ENCODE measurements around the gene MAST1.
"Not testable (repeated sequence)": the region's sequence is repeated elsewhere in the genome, so short reads cannot be mapped to it uniquely, and the experiment has no call there.

The MAST1 gene

GRCh38 chr19:12801466-12802266 lies 36.6 kb upstream of the MAST1 start, which contains the start of the genes PRDX2 and THSD8:
Gene PRDX2, minus strand, starts transcription at chr19:12801800. Its CDS starts 539 bp downstream, at chr19:12801261.
Gene THSD8, plus strand, starts transcription at chr19:12802069. Its CDS starts 3 bp downstream, at chr19:12802072.
- peak; percentile 54 for DNase-seq

GRCh38 chr19:12802267-12803106 lies 35.8 kb upstream of the MAST1 start:
- no peak for DNase-seq

- DNase-seq: no peak
Observed at GRCh38 chr19:12804051-12804450, 34.3 kb upstream of the MAST1 start.

DNA sequence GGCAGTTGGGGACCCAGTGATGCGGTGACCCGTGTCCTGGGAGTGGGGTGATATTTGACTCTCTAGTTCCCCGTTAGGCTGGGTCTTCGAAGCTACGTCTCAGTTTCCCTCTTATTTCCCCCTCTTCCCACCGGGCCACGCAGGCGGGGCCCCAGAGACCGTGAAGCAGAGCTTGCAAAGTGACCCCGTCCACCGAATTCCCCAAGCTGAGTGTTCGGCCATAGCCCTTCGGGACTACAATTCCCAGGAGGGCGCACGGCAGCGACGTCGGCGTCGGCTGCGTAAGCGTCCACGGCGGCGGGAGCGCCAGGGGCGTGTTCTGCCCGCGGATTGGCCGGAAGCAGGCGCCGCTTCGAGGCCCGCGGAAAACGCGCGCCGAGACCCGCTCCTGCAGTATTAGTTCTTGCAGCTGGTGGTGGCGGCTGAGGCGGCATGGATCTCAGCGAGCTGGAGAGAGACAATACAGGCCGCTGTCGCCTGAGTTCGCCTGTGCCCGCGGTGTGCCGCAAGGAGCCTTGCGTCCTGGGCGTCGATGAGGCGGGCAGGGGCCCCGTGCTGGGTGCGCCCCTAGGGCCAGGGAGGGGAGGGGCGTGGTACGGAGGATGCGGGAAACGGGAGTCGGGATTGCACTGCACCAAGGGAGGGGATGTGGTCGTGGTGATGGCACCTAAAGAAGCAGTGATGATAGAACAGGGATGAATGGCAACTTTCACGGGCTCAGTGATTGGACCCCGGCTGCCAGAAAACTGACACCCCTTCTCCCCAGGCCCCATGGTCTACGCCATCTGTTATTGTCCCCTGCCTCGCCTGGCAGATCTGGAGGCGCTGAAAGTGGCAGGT lies 31.9 kb upstream of the MAST1 start, which contains the start of gene RNASEH2A:
RNASEH2A (plus strand) TSS at position 343 of the 840 bp plus-strand sequence; CDS start at position 433, 90 bp downstream.
- peak; percentile 76 for DNase-seq

DNA sequence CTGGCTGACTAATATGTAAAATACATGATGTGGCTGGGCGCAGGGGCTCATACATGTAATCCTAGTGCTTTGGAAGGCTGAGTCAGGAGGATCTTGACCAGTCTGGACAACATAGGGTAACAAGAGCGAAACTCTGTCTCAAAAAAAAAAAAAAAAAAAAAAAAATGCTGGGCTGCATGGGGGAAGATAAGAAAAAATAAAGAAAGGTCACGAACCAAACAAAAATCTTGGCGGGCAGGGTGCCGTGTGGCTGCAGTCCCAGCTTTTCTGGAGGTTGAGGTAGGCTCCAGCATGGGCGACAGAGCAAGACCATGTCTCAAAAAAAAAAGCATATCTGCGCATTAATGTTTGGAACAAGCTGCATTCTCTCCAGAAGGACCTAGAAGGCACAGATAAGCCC lies 23.2 kb upstream of the MAST1 start:
- no peak for DNase-seq

DNA sequence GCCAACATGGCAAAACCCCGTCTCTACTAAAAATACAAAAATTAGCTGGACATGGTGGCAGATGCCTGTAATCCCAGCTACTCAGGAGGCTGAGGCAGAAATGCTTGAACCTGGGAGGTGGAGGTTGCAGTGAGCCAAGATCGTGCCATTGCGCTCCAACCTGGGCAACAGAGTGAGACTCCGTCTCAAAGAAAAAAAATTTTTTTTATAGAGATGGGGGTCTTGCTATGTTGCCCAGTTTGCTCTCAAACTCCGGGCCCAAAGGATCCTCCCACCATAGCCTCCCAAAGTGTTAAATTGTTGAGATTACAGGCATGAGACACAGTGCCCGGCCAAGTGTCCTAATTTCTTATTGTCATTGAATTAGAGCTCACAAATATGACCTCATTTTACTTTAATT lies 21.1 kb upstream of the MAST1 start:
- DNase-seq: not testable (repeated sequence)

DNA sequence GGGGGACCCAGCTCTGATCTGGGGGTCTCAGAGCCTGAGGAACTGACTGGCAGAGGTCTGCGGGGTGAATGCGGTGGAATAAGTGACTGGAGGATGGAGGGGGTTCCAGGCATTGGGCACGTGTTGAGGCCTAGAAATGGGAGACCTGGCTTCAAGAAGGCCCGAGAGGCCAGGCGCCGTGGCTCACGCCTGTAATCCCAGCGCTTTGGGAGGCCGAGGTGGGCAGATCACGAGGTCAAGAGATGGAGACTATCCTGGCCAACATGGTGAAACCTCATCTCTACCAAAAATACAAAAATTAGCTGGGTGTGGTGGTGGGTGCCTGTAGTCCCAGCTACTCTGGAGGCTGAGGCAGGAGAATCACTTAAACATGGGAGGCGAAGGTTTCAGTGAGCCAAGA lies 20.5 kb upstream of the MAST1 start:
- DNase-seq: not testable (repeated sequence)

GRCh38 chr19:12821761-12822160 lies 16.6 kb upstream of the MAST1 start:
- DNase-seq: no peak

- no peak for DNase-seq
Observed at GRCh38 chr19:12825254-12826131, 12.8 kb upstream of the MAST1 start.

DNA sequence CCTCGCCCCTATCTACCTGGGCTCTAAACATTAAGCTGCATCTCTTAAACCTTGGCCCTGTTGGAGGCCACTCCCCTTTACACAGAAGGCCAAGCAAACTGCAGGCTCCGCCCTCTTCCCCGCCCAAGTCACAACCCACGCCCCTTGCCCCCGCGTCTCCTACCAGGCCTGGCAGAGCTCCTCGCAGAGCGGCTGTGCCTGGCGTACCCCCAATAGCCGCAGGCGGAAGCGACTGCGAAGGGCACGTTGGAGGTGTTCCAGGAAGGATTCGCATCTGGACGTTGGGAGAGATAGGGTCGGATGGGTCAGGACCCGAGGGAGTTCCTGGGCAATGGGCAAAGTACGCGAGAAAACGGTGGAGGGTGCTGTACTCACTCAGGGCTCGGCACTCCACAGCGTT lies 9.8 kb upstream of the MAST1 start:
- DNase-seq: no peak

DNA sequence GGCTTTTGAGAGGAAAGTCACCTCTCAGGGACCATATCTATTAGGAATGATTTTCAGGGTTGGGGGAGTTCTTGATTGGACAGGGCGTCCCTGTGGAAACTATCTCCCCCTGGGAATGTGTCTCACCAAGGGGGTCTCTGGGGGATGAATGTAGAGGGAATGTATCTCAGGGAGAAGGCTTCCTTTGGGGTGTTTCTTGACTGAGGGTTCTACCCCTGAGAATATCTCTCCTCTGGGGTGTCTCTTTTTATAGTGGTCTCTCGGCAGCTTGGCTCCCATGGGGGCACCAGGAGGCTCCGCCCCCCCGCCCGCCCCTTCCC lies 4.9 kb upstream of the MAST1 start:
- DNase-seq: no peak

DNA sequence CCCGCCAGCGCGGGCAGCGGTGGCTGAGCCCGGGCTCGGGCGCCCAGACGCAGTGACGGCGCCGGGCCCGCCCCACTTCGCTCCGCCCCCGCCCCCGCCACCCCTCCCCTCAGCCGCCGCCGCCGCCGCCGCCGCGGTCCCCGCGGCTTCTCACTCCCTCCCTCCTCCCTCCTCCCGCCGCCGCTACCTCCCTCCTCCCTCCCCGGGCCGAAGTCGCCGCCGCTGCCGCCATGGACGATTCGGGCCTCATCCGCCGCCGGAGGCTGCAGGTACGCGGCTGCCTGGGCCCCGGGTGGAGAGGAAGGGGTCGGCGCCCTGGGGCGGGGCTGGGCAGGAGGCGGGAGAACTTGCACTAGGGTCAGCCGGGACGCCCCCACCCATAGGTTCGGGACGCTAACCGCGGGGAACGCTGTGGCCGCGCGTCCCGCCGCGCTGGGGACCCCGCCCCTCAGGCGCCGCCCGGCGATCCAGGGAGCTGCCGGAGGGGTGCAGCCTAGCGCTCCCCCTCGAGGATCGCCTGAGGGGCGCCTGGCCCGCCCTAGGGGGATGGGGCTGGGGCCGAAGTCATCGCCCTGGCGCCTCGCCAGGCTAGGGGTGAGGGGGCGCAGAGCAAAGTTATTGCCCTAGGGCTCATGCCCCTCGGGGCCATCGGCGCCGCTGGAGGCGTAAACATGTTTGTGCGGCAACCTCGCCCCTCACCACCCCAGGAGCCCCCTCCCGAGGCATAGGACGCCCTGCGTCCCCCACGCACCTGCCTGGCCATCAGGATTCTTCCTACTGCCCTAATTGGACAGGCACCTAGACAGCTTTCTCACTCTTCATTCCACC lies 4.4 kb upstream of the MAST1 start:
- DNase-seq: peak; percentile 54

DNA sequence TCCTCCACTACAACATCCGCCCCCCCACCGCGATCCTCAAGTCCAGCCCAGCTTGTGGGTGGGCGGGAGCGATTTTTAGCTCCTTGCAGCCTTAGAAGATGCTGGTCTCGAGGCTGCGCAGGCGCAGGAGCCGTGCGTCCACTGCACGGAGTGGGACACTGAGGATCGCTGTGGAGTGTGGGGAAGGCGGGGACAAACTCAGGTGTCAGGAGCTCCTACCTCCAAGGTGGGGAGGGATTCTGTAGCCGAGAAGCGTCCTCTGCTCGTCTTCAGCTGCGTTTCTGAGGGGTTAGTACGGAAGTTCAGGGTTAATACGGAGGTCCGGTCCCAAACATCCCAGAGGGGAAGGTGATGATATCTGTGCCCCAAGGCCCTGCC lies 3.8 kb upstream of the MAST1 start, which contains the start of gene RTBDN:
RTBDN (minus strand) TSS at position 14 of the 378 bp plus-strand sequence. CDS start 4,600 bp downstream, outside the sequence.
- DNase-seq: no peak

DNA sequence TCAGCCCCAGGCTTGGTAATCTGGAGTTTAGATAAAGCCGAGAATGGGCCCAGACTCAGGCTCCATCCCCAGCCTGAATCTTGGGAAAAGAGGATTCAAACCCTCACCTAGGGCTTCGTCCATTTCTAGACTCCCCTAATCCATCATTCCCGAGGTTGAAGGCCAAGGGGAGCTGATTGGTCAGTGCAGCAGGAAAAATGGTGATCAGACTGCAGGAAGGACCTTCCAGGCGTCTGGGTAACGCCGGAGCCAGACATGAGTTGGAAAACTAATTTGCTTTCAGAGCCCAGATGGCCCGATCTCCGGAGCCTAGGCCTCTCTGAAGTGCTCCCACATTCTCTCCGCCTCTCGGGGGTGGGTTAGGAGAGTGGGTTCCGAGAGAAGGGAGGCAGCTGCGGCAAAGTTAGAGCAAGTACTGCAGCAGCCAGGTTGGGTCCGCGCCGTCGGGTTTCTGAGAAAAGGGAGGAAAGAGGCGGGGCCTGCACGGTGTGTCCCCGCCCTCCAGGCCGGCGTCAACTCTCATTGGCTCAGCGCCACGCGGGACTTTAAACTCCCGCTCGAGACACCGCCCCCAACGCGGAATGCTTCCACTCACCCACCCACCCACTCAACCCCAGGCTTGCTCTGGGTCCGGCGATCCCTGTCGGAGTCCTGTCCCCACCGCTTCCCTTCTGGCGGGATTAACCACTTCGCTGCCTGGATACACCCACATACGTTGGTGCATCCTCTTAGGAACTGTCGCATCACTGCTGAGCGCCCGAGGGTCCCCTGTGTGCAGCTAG lies 3.1 kb upstream of the MAST1 start:
- no peak for DNase-seq

- no peak for DNase-seq
Observed at GRCh38 chr19:12836529-12836863, 1.8 kb upstream of the MAST1 start.

- DNase-seq: no peak
Observed at GRCh38 chr19:12837225-12837624, 1.1 kb upstream of the MAST1 start.

- DNase-seq: no peak
Observed at GRCh38 chr19:12838886-12839756, 806 bp downstream of the MAST1 start.

DNA sequence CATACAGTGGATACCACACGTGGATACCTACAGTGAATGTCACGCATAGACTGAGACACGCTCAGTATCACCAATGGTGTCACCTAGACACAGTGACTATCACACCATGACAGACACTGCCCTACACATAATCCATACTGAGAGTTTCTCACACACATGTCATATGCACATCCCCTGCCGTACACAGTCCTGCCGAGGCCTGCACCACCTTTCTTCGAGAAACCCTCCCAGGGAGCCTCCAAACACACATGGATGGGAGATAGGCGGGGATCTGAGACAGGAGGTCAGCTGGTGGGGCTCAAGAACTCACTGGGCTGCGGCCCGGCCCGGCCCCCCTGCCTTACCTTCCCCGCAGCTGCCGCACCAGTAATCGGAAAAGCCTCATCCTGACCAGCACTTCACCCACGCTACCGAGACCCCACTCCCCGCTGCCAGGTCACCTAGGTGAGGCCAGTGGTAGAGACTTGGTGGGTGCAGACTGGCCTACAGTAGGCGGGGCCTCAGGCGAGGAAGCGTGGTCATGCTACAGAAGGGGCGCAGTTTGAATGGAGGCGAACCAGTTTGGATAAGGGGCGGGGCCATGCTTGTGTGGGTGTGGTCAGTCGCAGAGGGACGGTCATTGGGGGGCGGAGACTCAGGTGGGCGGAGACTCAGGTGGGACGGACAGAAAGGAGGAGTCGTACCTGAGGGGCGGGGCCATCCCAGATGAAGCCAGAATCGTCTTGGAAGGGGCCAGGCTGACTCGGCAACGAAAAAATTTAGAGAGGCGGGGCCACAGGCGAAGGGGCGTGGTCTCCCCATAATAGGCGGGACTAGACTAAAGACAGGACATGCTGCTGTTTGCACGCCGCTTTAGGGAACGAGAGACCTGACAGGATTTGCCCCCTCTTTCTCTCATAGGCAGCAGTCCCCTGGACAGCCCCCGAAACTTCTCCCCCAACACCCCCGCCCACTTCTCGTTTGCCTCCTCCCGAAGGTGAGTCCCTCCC lies 2.1 kb downstream of the MAST1 start:
- peak; percentile 19 for DNase-seq
